ENCODE measurements around the gene USP7.

DNA sequence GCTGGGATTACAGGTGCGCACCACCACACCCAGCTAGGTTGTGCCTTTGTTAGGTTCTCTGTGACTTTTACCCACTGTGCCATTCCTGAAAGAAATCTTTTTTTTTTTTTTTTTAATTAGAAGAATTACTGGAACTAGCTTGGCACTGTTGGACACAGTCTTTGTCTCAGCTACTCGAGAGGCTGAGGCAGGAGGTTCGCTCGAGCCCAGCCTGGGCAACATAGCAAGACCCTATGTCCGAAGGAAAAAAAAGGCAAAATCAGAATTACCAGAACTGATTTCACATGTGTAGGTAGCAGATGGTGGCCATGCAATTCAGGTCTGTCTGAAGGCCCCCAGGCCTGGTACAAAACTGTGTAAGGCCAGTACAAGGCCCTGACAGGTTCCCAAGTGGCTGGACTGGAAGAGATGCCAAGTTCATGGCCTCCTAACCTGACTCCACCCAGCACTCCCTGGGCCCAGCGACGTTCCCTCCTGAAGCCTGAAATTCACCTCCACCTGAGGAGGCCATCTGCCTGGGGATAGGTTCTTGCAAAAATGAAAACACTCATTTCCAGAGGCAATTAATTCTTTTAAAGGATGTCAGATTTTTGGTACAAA, 117.9 kb downstream of the USP7 start:
- TF ChIP-seq, protein P1, sequence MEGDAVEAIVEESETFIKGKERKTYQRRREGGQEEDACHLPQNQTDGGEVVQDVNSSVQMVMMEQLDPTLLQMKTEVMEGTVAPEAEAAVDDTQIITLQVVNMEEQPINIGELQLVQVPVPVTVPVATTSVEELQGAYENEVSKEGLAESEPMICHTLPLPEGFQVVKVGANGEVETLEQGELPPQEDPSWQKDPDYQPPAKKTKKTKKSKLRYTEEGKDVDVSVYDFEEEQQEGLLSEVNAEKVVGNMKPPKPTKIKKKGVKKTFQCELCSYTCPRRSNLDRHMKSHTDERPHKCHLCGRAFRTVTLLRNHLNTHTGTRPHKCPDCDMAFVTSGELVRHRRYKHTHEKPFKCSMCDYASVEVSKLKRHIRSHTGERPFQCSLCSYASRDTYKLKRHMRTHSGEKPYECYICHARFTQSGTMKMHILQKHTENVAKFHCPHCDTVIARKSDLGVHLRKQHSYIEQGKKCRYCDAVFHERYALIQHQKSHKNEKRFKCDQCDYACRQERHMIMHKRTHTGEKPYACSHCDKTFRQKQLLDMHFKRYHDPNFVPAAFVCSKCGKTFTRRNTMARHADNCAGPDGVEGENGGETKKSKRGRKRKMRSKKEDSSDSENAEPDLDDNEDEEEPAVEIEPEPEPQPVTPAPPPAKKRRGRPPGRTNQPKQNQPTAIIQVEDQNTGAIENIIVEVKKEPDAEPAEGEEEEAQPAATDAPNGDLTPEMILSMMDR (IDR thresholded peaks at IDR 0.05; ENCODE audit: insufficient read depth, low read depth, low read length), result no peak
- no peak for TF ChIP-seq EZH2 (IDR thresholded peaks at IDR 0.05; ENCODE audit: insufficient read depth, low read length)

Measured in astrocyte (in vitro differentiated cells and primary cell).